ENCODE results near the gene HAX1.
"Not testable (repeated sequence)": the region's sequence is repeated elsewhere in the genome, so short reads cannot be mapped to it uniquely, and the experiment has no call there.

The HAX1 gene

DNA sequence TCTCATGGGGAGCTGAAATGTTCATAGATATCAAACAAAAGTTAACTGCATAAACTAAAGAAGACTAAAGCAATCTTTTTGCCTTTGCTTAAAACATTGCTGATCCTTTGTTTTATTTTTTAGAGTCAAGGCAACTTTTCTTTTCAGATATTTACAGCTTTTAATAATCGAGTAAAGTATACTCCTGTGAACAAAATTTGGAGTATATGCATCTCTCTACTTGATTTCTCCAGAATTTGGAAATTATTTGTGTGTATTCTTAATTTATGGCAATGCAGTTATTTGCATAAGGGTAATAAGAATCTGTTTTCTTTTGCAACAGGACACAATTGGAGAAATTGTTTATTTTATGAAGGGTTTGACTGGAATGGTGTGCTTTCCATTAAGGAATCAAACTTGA is 44.3 kb downstream of the HAX1 start:
- H3K27ac ChIP-seq: no peak overlapping the region
- peaks cover 4% of the 10 kb centered on the region for H3K9me3 ChIP-seq

DNA sequence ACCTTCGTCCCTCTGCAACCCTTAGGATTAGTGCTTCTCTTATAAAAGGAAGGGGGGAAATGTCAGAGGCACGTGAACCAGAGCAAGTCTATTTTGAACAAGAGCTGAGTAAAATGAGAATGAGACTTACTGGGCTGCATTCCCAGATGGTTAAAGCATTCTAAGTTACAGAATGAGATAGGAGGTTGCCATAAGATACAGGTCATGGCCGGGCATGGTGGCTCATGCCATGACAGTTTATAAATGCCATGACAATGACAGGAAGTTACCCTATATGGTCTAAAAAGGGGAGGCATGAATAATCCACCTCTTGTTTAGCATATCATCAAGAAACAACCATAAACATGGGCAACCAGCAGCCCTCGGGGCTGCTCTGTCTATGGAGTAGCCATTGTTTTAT is 46.0 kb downstream of the HAX1 start:
- H3K9me3 ChIP-seq: peaks cover 4% of the 10 kb centered on the region
- H3K27me3 ChIP-seq: peaks cover 54% of the 10 kb centered on the region
- no peaks in the 10 kb centered on the region for H3K36me3 ChIP-seq
- H3K27ac ChIP-seq: no peak overlapping the region
- H3K4me1 ChIP-seq (ENCODE audit: control insufficient read depth in 1 of 2, insufficient read depth in 1 of 2, low read depth in 1 of 2, low read length in 1 of 2): no peaks in the 10 kb centered on the region
- H3K4me3 ChIP-seq (ENCODE audit: low read depth in 1 of 2, low read length in 1 of 2): no peak overlapping the region
- TF ChIP-seq, protein P1, sequence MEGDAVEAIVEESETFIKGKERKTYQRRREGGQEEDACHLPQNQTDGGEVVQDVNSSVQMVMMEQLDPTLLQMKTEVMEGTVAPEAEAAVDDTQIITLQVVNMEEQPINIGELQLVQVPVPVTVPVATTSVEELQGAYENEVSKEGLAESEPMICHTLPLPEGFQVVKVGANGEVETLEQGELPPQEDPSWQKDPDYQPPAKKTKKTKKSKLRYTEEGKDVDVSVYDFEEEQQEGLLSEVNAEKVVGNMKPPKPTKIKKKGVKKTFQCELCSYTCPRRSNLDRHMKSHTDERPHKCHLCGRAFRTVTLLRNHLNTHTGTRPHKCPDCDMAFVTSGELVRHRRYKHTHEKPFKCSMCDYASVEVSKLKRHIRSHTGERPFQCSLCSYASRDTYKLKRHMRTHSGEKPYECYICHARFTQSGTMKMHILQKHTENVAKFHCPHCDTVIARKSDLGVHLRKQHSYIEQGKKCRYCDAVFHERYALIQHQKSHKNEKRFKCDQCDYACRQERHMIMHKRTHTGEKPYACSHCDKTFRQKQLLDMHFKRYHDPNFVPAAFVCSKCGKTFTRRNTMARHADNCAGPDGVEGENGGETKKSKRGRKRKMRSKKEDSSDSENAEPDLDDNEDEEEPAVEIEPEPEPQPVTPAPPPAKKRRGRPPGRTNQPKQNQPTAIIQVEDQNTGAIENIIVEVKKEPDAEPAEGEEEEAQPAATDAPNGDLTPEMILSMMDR (IDR thresholded peaks at IDR 0.05): no peak

More for the DNA sequence above, 44.3 kb downstream of the HAX1 start:
- TF ChIP-seq, protein P1 (IDR thresholded peaks at IDR 0.05): no peak
- H3K4me1 ChIP-seq (ENCODE audit: control insufficient read depth in 1 of 2, insufficient read depth in 1 of 2, low read depth in 1 of 2, low read length in 1 of 2): no peaks in the 10 kb centered on the region
- no peaks in the 10 kb centered on the region for H3K36me3 ChIP-seq
- H3K4me3 ChIP-seq (ENCODE audit: low read depth in 1 of 2, low read length in 1 of 2): no peak overlapping the region
- H3K27me3 ChIP-seq: peaks cover 37% of the 10 kb centered on the region

DNA sequence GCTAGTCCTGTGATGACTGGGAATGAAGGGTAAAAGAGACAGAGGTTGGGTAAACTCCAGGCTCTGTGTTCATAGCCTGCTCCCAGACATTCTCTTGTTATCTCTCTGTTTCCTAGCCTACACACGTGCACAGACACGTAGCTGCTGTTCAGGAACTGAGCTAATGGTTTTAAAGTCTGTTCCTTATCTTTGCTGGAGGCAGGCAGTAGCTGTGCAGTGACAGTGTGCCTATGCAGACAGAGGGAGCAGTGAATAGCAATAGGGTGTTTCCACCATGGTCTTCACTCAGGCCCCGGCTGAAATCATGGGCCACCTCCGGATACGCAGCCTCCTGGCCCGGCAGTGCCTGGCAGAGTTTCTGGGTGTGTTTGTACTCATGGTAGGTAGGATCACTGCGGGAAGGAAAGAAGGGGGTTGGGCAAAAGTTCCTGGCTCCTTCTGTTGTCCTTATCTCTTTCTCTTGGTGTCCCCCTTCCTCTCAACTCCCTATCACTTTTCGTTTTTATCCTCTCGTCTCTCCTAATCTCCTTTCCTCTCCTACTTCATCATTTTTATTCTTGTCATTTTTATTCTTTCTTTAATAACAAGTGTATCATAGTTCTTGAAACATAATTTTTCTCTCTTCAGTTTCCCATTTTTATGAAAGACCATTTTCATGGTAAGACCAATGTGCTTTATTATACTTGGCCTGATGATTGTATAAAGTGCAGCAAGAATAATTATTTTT is 48.6 kb downstream of the HAX1 start, which contains the start of gene AQP10:
Gene AQP10, plus strand, starts transcription at position 212 of the 727 bp plus-strand sequence. Its CDS starts 63 bp downstream, at position 275.
- no peaks in the 10 kb centered on the region for H3K36me3 ChIP-seq
- peaks cover 81% of the 10 kb centered on the region for H3K27me3 ChIP-seq
- no peak within 1 kb of the TSS for H3K27ac ChIP-seq
- peaks cover 13 to 19% of the 10 kb centered on the region in 2 experiments for H3K4me1 ChIP-seq (ENCODE audit: control insufficient read depth in 1 of 2, insufficient read depth in 1 of 2, low read depth in 1 of 2, low read length in 1 of 2)
- TF ChIP-seq, protein P1 (IDR thresholded peaks at IDR 0.05): no peak
- H3K4me3 ChIP-seq (ENCODE audit: low read depth in 1 of 2, low read length in 1 of 2): no peak within 1 kb of the TSS
- H3K9me3 ChIP-seq: peaks cover 4% of the 10 kb centered on the region

DNA sequence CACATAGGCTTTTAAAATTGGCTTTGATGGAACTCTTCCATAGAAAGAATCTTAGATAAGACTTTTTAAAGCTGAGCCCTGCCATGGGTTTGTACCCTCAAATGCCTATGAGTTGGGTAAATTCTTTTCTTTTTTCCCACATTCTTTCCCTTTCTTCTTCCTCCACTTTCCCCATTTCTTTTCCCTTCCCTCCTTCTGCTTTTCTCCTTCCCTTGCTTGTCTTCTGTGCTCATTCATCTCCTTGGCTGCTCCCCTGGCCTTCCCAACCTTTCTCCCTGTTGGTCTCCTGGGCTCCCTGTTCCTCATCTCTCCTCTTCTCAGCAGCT is 49.1 kb downstream of the HAX1 start:
- H3K36me3 ChIP-seq; H3K9me3 ChIP-seq; H3K27ac ChIP-seq; H3K4me3 ChIP-seq (ENCODE audit: low read depth in 1 of 2, low read length in 1 of 2): not testable (repeated sequence)
- peaks cover 84% of the 10 kb centered on the region for H3K27me3 ChIP-seq
- H3K4me1 ChIP-seq (ENCODE audit: control insufficient read depth in 1 of 2, insufficient read depth in 1 of 2, low read depth in 1 of 2, low read length in 1 of 2): peaks cover 16 to 24% of the 10 kb centered on the region in 2 experiments

DNA sequence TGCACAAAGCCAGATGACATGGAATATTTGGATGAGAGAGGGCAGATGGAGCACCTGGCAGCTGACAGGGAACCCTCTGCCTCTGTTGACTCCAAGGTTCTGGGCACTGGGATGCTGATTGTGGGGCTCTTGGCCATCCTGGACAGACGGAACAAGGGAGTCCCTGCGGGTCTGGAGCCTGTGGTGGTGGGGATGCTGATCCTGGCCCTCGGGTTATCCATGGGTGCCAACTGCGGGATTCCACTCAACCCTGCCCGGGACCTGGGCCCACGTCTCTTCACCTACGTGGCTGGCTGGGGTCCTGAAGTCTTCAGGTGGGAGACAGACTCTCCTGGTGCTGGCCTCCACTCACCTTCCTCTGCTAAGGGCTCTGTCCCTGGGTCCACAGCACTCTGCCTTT is 51.1 kb downstream of the HAX1 start:
- peaks cover 87% of the 10 kb centered on the region for H3K27me3 ChIP-seq
- no peaks in the 10 kb centered on the region for H3K9me3 ChIP-seq
- TF ChIP-seq, protein P1 (IDR thresholded peaks at IDR 0.05): no peak
- H3K4me1 ChIP-seq (ENCODE audit: control insufficient read depth in 1 of 2, insufficient read depth in 1 of 2, low read depth in 1 of 2, low read length in 1 of 2): peaks cover 26 to 39% of the 10 kb centered on the region in 2 experiments
- H3K4me3 ChIP-seq (ENCODE audit: low read depth in 1 of 2, low read length in 1 of 2): no peak overlapping the region
- no peak overlapping the region for H3K27ac ChIP-seq
- H3K36me3 ChIP-seq: no peaks in the 10 kb centered on the region

DNA sequence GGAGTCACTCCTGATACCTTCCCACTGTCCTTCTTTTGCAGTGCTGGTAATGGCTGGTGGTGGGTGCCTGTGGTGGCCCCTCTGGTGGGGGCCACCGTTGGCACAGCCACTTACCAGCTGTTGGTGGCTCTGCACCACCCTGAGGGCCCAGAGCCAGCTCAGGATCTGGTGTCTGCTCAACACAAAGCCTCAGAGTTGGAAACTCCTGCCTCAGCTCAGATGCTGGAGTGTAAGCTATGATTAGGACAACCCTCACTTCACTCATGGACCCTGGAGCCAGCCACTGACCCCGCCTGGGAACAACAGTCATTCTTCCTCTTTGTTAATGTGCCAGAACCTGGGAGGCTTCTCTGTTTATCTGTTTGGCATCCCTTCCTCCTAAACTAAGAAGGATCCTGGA is 51.8 kb downstream of the HAX1 start:
- TF ChIP-seq, protein P1 (IDR thresholded peaks at IDR 0.05): no peak
- H3K27ac ChIP-seq: no peak overlapping the region
- peak overlapping the region; percentile 81 to 82 for H3K4me3 ChIP-seq (ENCODE audit: low read depth in 1 of 2, low read length in 1 of 2)
- no peaks in the 10 kb centered on the region for H3K9me3 ChIP-seq
- H3K36me3 ChIP-seq: no peaks in the 10 kb centered on the region
- peaks cover 95% of the 10 kb centered on the region for H3K27me3 ChIP-seq
- H3K4me1 ChIP-seq (ENCODE audit: control insufficient read depth in 1 of 2, insufficient read depth in 1 of 2, low read depth in 1 of 2, low read length in 1 of 2): peaks cover 31 to 47% of the 10 kb centered on the region in 2 experiments
